GM18861 (cell line): Measurements from ENCODE around the gene WFDC2.

Source experiments
- ATAC-seq: cut with Tn5 transposase; IDR thresholded peaks from one replicate; pipeline ENCODE4 v1.9.1; 2021; ENCODE audit not compliant: unreplicated experiment

The WFDC2 gene

GRCh38 chr20:45489083-45489531, 19.6 kb downstream of the WFDC2 start:
- no peak for ATAC-seq

GRCh38 chr20:45495501-45495941, 26.0 kb downstream of the WFDC2 start:
- ATAC-seq = no peak

GRCh38 chr20:45496166-45496565, 26.6 kb downstream of the WFDC2 start:
- no peak for ATAC-seq

- no peak for ATAC-seq
These were observed 28.5 kb downstream of the WFDC2 start for GRCh38 chr20:45497971-45498494.

- ATAC-seq = no peak
These were observed 30.5 kb downstream of the WFDC2 start for GRCh38 chr20:45500022-45500421.

- ATAC-seq = no peak
These were observed 32.0 kb downstream of the WFDC2 start for GRCh38 chr20:45501600-45501999.

- ATAC-seq = no peak
These were observed 33.0 kb downstream of the WFDC2 start for GRCh38 chr20:45502561-45502960.

- ATAC-seq = no peak
These were observed 33.9 kb downstream of the WFDC2 start for GRCh38 chr20:45503403-45503802.

- no peak for ATAC-seq
These were observed 36.8 kb downstream of the WFDC2 start for GRCh38 chr20:45506398-45506797.

GRCh38 chr20:45507011-45507820, 37.7 kb downstream of the WFDC2 start:
- peak; percentile 48 for ATAC-seq

- no peak for ATAC-seq
These were observed 38.7 kb downstream of the WFDC2 start for GRCh38 chr20:45508068-45508886.

GRCh38 chr20:45509091-45509490, 39.5 kb downstream of the WFDC2 start:
- no peak for ATAC-seq

- ATAC-seq = no peak
These were observed 40.8 kb downstream of the WFDC2 start for GRCh38 chr20:45510242-45510862.

GRCh38 chr20:45515147-45515913, 45.8 kb downstream of the WFDC2 start, which contains the start of gene SPINT3:
SPINT3 (minus strand) TSS chr20:45515622; CDS start chr20:45515608, 14 bp downstream.
- no peak for ATAC-seq

GRCh38 chr20:45518282-45518681, 48.7 kb downstream of the WFDC2 start:
- ATAC-seq = no peak

- no peak for ATAC-seq
These were observed 54.3 kb downstream of the WFDC2 start for GRCh38 chr20:45523821-45524220.

- ATAC-seq = no peak
These were observed 57.7 kb downstream of the WFDC2 start for GRCh38 chr20:45527294-45527693.
